NCI-H226 (cell line): ENCODE results near the gene ATXN7.
A peak's percentile ranks its signal among the peaks of the same experiment; 100 is the strongest.

ENCODE experiments used
- DNase-seq: peaks from one replicate; pipeline ENCODE4 v3.0.0-alpha.2; 2015

ATXN7 gene

DNA sequence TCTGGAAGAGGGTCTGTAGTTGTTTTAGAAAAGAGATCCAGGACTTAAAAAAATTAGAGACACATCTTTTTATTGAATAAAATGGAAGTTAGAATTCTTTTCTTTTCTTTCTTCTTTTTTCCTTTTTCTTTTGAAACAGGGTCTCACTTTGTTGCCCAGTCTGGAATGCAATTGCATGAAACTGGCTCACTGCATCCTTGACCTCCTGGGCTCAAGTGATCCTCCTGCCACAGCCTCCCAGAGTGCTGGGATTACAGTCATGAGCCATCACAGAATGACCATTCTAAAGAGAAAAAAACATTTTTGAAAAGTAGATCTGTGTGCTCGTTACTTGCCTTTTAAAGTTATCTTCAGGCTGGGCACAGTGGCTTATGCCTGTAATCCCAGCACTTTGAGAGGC, 3.6 kb downstream of the ATXN7 start:
- DNase-seq = no peak

DNA sequence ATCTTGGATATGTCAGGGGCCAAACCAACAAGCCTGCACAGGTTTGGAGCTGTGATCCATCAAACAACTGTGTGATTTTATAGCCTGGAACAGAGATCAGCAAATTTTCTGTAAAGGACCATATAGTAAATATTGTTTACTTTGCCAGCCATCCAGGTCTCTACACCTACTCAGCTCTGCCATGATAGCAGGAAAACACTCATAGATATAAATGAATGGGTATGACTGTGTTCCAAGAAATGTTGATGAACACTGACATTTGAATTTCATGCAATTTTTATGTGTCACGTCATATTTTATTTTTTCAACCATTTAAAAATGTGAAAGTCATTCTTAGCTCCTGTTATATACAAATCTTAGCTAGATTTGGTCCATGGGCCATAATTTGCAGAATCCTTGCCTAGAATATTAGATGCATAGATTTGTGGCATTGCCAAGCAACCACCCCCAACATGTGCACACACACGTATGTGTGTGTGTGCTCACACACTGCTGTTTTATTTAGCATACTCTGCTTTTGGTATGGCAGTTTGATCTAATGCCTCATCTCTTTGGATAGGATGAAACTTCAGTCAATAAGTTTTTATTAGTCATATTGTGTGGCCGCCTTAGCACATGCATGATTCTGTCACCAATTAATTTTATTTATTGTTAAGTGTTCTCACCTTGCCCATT, 6.4 kb downstream of the ATXN7 start:
- no peak for DNase-seq

DNA sequence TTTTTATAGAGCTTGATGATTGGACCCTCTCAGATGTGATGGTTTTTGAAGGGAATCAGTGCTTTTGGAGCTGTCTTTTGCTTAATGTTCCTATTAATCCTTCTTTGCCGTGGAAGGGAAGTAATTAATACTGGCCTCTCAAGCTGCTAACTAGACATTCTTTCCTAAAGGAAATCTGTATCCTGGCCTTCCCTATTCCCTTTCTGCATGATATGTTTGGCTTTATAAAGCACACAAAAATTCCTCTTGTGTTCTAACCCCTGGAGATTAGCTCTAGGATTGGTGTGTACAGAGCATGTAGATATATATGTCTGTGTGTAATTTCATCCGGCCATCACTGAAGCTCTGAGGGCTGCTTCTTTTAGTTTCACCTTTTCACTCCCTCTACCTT, 6.9 kb downstream of the ATXN7 start:
- DNase-seq = no peak

DNA sequence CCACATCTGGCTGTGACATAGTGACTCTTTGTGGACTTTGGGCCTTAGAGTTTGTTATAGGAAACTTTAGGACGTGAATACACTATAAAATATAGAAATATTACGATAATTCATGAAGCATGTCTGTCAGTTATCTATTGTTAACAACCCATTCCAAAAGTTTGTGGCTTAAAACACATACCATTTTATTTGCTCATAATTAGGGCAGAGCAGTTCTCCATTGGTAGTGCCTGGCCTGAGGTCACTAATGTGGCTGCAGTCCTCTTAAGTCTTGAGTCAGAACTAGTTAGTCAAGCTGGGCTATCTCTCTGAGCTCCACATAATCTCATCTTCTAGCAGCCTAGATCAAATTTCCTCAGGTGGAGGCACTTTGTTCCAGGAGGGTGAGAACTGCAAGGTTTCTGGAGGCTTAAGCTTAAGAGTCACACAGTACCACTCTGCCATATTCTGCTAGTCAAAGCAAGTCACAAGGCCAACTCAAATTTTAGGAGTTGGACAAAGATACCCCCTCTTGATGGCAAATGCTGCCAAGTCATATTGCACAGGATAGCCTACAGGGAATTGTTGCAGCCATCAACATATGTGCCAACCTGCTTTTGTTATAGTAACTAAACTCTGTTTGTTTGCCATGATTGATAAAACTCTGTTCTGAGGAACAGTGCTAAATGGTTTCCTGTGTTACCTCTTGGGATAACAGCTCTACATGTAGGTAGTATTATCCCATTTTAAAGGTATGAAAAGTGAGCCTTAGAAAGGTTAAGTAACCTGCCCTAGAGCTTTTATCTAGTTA, 8.7 kb downstream of the ATXN7 start:
- DNase-seq = peak; percentile 91

DNA sequence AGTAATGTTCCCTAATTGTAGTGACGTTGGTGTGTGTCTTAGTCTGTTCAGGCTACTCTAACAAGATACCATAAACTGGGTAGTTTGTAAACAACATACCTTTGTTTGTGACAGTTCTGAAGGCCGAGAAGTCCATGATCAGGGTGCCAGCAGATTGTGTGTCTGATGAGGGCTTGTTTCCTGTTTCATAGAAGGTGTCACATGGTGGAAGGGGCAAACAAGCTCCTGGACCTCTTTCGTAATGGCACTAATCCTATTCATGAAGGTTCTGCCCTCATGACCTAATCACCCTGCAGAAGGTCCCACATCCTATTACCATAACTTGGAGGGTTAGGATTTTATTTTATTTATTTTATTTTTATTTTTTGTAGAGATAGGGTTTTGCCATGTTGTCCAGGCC, 11.1 kb downstream of the ATXN7 start:
- no peak for DNase-seq

DNA sequence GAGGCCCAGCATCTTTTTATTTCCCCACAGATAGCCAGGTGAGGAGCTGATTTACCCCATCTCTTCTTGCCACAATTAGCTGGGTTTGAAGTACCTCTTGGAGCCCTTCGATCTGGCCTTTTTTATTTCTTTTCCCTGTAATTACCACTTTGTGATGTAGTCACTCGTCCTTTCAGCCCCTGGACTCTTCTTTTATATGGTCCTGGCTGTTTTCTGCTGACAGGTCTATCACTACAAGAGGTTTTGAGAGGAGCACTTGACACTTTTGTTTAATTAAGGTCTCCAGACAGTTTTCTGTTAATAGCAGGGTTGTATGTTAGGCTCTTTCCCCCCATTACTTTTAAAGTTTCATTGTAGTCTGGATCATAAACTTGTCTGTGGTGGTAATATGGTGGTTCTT, 11.8 kb downstream of the ATXN7 start:
- DNase-seq = no peak

DNA sequence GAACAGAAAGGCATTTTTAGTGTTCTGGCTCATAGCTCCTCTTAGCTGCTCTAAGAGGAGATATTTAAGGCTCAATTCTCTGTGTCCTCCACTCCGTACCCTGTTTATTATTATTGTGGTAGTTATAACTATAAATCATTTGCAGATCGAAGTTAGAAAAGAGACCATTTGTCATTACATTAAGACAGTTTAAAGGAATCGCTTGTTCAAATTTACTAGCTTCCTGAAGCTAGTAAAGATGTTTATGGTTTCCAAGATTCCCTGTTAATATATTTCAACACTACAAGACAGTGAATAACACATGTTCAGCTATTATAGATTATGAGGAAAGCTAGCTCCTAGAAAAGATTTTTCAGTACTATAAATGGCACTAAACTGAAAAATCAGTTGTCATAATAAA, 12.6 kb downstream of the ATXN7 start:
- no peak for DNase-seq

DNA sequence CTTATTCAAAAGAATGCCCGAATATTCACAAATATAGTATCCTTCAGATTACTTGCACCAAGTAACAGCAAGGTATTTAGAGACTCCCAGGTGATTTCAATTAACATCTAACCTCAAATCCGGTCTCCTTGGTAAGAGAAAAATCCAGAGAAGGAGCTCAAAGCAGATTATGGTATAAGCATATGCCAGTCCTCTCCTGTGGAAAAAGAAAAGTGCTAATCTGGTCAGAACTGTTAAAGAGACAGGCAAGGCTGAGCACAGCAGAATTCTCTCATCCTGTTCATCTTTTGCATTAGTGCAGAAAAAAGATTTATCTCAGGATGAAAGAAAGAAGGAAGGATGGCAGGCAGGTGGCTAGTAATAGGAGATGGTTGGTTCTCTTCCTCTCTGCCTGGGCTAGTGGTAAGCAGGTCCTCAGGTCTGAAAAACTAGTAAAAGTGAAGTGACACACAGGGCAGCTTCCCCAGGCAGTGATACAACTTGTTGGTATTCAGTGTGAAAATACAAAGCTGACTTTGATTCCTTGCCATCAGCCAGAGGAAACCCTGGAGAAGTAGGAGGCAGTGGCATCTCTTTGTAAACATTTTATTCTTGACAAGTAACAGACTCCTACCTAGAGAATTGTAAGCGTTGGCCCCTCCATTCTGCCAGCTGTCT, 14.2 kb downstream of the ATXN7 start:
- no peak for DNase-seq

DNA sequence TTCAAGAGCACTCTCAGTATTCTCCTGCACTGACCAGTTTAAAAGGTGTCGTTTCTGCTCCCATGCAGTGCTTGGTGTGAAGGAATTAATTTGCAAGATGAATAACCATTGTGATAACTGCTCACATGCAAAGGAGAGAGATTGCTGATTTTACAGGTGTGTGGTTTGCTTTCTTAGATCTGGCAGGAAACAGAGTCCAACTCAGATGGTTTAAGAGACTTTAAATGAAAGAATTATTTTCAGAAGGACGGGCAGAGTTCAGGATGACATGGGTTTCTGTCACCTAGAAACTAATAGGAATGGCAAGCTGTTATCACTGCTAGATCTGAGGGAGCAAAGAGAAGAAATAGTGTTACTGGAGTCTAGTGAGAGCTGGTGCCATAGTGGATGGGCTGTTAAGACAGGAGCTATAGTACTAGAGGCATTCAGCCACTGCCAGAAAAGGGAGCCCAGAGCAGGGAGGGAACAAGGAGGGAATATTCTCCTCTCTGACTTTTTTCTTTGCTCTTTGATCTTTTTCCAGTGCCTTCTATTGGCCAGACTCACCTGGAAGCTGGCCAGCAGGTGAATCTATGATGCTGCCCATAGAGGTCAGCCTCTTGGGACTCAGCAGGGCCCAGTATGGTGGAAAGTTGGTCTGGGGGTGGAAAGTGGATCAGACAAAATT, 14.9 kb downstream of the ATXN7 start:
- no peak for DNase-seq

DNA sequence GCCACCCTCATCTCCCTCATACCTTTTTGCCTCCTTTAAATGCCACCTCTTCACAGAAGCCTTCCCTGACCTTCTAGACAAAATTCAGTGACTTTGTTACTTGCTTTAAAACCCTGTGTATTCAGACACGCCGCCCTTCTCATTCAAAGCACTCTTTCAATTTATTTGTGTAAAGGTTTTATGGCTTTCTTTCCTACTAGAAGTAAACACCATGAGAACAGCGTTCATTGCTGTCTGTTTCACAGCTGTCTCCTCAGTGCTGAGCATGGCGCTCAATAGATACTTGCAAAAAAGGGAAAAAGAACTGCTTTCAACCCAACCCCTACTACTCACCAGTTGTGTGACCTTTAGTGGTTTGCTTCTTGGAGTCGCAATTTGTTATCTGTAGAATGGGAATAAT, 17.0 kb downstream of the ATXN7 start:
- DNase-seq = no peak

DNA sequence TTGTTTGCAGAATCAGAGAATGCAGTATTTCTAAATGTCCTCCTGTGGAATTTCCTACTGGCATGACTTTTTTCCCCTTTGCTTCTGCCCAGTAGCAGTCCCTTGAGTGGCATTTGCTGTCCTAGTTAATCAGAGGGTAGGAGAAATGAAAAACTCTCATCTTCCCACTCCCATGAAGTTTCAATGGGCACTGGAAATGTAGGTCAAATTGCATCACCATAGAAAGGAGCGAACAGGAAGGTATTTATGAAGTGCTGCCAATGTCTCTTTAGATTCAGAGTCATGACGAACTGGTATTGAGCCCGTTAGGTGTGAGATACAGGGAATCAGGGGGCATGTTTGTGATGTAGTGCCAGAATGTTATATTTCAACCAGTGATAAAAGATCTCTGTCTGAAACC, 23.2 kb downstream of the ATXN7 start:
- DNase-seq = no peak

DNA sequence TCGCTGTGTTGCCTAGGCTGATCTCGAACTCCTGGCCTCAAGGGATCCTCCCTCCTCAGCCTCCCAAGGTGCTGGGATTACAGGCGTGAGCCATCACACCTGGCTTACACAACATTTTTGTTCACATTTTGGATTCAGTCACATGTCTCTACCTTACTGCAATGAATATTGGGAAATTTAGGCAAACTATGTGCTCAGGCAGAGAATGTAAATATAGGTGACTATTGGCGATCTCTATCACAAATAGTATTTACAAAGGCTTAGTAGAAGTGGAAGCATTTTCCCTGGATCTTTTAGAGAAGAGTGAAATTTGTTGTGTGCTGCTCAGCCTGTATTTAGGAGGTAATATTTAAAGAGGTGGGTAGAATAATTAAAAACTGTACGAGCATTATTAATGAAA, 27.9 kb downstream of the ATXN7 start:
- no peak for DNase-seq

DNA sequence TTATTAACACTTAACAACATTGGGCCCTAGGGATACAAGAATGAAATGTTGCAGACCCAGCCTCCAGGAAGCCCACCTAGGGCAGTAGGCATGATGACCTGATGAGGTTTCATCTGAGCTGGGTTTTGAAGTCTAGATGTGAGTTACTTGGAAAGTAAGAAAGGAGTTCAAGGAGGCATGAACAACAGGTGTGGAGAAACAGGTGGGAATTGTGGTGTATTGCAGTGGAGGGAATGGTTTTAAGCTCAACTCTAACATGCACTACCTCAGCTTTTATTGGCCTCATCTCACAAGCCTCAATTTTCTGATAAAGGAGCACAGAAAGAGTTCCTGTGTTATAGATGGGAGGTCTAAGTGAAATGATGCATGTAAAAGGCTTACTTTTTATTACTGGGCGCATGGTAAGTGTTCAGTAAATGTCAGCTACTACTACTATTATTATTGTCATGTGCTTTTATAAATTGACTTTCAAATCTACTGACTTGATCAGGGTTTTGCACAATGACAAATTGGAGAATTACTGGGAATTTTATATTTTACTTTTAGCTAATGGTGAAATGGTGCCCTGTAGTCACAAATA, 29.2 kb downstream of the ATXN7 start:
- DNase-seq = no peak

DNA sequence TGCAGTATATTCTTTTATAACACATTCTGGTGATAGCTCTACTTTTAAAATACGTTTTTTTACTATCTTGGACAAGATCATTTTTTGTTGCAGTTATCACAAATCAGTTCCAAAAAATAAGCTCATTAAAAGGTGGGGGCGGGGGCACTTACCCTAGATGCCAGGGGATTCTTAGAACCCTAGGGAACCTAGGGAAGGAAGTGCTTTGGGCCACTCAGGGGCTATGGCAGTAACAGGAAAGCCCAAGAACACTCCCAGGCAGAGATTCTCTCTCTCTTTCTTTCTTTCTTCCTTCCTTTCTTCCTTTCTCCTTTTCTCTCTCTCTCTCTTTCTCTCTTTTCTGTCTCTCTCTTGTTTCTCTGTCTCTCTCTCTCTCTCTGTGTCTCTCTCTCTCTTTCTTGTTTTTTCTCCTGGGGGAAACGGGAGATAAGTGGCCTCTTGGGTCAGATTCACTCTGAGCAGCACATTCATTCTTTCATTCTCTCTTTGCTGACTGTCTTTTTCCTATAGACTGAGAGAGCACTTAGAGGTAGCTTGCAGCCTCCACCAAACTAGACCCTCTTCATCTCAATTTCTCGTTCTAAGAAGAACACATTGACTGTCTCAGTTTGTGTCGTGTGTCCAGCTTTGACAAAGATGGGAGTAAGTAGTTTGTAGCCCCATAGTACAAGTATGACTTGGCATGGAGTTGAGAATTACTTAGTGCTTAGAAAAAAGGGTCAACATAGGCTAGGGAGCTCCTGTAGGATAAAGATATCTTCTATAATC, 31.9 kb downstream of the ATXN7 start:
- DNase-seq = no peak

DNA sequence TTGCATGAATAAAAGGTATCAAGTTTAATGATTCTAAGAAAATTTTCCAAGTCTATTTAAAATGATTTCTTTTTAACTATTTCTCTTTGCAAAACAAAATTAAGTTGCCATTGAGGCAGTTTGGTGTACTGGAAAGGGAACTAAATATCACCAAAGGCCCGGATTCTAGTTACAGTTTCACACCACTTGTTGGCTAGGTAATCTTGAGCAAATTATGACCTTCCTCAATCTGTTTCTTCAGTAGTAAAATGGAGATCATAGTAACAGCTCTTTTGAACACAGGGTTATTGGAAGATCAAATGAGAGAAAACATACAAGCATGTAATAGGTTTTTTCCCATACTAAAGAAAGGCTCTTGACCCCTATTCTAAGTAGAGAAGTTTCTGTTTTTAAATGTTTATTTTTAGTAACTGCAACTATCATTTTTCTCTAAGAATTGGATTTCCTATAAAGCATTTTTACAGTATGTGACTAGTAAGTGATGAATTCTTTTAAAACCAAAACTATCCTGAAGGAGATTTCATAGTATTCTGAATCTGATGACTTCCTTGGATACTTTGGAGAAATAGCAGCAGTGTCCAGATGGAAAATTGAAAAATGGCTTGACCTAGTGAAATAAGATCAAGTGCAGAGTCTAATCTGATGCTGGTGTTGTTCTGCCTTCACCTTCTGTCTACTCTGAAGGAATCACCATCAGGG, 32.8 kb downstream of the ATXN7 start:
- DNase-seq = no peak

DNA sequence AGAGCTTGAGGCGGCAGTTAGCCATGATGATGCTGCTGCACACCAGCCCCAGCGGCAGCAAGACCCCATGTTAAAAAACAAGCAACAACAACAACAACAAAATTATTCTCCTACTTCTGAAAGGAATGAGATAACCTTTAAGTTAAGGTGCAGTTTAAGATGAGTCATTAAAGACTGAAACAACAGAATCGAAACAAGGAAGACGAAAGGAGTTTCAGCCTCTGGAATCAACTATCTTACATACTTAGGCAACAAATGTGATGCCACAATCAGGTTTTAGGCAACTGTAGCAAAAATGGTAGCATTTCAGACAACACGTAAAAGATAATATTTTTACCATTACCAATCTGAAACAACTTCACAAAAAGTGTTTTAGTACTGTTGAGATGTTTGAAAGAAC, 36.3 kb downstream of the ATXN7 start:
- DNase-seq = no peak

DNA sequence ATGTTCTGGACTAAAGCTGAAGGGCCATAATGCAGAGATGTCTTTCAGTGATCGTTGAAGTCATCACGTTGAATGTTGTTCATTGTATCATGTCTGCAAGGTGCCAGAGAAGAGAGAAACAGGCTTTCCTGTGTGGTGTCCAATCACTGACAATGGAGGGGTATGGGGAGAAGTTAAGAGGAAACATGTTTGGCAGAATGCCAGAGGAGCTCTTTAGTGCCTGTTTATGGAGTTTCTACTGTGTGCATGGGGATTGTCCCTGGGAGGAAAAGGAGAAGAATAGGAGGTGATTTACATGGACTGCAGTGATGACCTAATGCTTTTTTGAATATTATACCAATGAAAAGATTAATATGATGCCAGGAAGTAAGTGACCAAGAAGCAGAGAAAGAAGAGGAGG, 36.8 kb downstream of the ATXN7 start:
- DNase-seq = no peak

DNA sequence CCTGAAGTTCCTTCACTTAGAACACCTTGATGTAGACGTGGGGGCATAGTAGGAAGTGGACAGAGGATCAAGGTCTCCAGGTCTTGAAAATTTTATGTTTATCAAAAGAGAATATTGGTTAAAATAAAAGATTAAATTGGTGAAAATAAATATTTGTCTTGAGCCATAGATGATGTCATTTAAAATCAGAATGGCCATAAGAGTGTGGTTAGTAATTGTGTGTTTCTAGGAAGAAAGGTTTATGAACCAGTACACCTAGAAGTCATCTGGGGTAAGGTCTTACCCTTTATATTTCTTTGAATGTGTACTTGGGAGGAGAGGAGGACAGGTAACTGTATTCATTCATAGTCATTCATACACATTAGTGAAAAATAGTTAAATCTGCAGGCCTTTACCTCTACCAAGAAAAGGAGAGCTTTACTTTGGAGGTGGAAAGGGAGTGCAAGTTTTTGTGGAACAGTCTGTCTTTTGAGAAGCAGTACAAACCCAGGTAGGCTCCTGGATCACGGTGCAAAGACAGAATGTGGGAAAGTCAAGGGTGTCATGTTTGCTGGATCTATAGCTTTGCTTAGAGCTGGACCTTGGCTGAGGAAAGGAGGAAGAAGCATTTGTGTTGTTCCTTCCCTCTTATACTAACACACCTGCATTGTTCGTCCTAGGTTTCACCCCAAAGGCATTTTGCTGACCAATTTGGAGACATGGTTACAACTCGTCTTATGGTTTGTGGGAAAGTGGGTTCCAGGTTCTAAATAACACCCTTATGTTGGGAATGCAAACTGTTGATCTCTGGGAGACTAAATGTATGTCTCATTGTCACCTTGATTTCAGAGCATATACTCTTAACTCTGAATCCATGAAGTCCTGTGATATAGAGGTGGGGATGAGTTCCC, 42.3 kb downstream of the ATXN7 start:
- DNase-seq = no peak

DNA sequence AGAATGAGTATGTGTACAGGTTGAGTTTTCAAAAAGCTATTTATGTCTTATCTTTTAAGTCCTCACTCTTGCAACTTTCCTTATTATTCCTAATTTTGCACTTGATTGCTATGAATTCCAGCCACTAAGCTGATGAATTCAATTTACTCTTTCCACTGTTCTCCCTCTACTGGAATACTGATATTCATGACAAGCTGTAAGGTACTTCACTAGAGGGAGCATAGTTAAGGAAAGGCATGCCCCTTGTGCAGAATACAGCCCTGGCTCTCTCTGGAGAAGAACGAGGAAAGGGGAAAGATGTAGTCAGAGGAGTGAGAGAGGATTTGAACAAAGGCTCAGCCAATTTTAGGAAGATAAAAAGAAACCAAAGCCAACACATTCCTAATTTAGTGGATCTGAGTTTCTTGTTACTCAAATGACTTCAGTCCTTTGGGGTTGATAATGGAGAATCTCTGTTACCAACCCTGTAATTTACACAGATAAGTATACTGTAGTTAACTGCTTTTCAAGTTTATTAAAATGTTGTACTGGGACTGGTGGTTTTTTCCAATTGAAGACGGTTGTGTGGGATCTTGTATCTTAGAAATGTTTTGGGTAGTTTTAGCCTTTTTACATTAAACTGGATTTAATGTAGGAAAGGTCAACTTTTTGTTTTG, 44.5 kb downstream of the ATXN7 start:
- no peak for DNase-seq

DNA sequence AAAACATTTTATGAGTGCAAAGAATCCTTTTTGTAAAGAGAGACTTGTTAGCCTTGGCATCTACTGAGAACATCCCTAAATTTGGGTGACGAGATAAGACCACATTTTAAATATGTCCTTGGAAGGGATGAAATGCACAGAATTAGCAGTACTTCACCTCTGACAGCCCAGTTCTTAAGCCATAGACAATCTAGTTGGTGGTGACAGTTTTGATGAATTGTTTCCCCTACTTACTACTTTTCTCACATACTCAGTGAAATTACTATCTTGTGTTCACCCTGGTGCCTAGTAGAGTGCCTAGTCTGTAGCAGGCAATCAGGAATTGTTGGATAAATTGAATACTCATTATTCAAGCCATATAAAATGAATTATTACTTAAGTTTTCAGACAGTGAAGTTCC, 45.1 kb downstream of the ATXN7 start:
- DNase-seq = no peak
